22Rv1 (cell line): ENCODE measurements around the gene IRX2.

ENCODE experiments used
- CTCF ChIP-seq: fragments of 450-650 bp; IDR thresholded peaks from 2 replicates; pipeline ENCODE4 v1.5.1; 2017; ENCODE audit warnings: mild to moderate bottlenecking
- ZFX ChIP-seq: fragments of 450-650 bp; IDR thresholded peaks from 2 replicates; pipeline ENCODE4 v1.6.1; 2017; ENCODE audit warnings: antibody characterized with exemption, borderline replicate concordance

GRCh38 chr5:2736872-2737271, 14.6 kb downstream of the IRX2 start:
- TF ChIP-seq CTCF: no peak
- no peak for TF ChIP-seq ZFX
